Fibroblast of lung (primary cell): ENCODE data around the gene SNCG. TPM values are rescaled to one million over a fixed set of nuclear protein-coding genes. Genes with fewer than 3 reads are reported as not detected.

Source experiments
- DNase-seq, 2 donors: peaks; one replicate each; pipeline versions ENCODE4 v3.0.0 to v3.0.0-alpha.2; 2010; ENCODE audit warnings: low read depth in 2 of 2
- H2AFZ ChIP-seq: 2 replicates; pipeline ENCODE4 v1.5.1; 2012; ENCODE audit warnings: low read length, control low read depth, inconsistent platforms
- H3K27ac ChIP-seq: 2 replicates; pipeline ENCODE4 v1.5.1; 2011; ENCODE audit warnings: low read length, control low read depth; ENCODE audit not compliant: insufficient read depth
- H3K27me3 ChIP-seq: 2 replicates; pipeline ENCODE4 v1.5.1; 2011; ENCODE audit warnings: mild to moderate bottlenecking, low read length; ENCODE audit not compliant: control insufficient read depth, insufficient read depth
- H3K36me3 ChIP-seq: 2 replicates; pipeline ENCODE4 v1.5.1; 2011; ENCODE audit warnings: low read length; ENCODE audit not compliant: control insufficient read depth, insufficient read depth
- H3K4me1 ChIP-seq: 2 replicates; pipeline ENCODE4 v1.5.1; 2011; ENCODE audit warnings: low read length; ENCODE audit not compliant: control insufficient read depth, insufficient read depth; ENCODE audit errors: extremely low read depth
- H3K4me2 ChIP-seq: 2 replicates; pipeline ENCODE4 v1.5.1; 2011; ENCODE audit warnings: low read length, control low read depth; ENCODE audit not compliant: insufficient read depth; ENCODE audit errors: extremely low read depth
- H3K4me3 ChIP-seq, 4 experiments: fragments of 200-600 bp in 1 of 4; sonication (generic) in 1 of 4; replicated peaks in 1 of 4; 2 replicates each; pipeline ENCODE4 v1.5.1; 2011 to 2016; ENCODE audit warnings: low read length in 4 of 4, low read depth in 3 of 4, mild to moderate bottlenecking in 3 of 4, control low read depth in 2 of 4, inconsistent platforms in 1 of 4, mixed read lengths in 1 of 4; ENCODE audit not compliant: insufficient read depth in 1 of 4; ENCODE audit errors: control extremely low read depth in 1 of 4
- H3K79me2 ChIP-seq: 2 replicates; pipeline ENCODE4 v1.5.1; 2012; ENCODE audit warnings: mild to moderate bottlenecking, low read length, inconsistent platforms; ENCODE audit not compliant: control insufficient read depth, insufficient read depth
- H3K9ac ChIP-seq: 2 replicates; pipeline ENCODE4 v1.5.1; 2011; ENCODE audit warnings: mild to moderate bottlenecking, low read length, control low read depth; ENCODE audit not compliant: insufficient read depth
- H3K9me3 ChIP-seq: 2 replicates; pipeline ENCODE4 v1.5.1; 2012; ENCODE audit warnings: low read depth, low read length; ENCODE audit not compliant: control insufficient read depth, insufficient read depth
- H4K20me1 ChIP-seq: 2 replicates; pipeline ENCODE4 v1.5.1; 2011; ENCODE audit warnings: low read length; ENCODE audit not compliant: control insufficient read depth, insufficient read depth; ENCODE audit errors: extremely low read depth
- CTCF ChIP-seq, 2 donors: IDR thresholded peaks in 1 of 2; conservative IDR thresholded peaks in 1 of 2; 1 replicate in 1 of 2; 2 replicates in 1 of 2; pipeline ENCODE4 v1.5.1; 2011 to 2012; ENCODE audit warnings: low read length in 2 of 2, control low read depth in 1 of 2, inconsistent platforms in 1 of 2, low read depth in 1 of 2, mild to moderate bottlenecking in 1 of 2
- EZH2 ChIP-seq: IDR thresholded peaks from 2 replicates; pipeline ENCODE4 v1.5.1; 2012; ENCODE audit warnings: low read length, control low read depth, mild to moderate bottlenecking; ENCODE audit errors: missing control alignments
- polyA plus RNA-seq, 2 donors: library from polyadenylated mRNA; depleted of rRNA in 1 of 2; stranded (reverse) in 1 of 2; unstranded in 1 of 2; fragments of >200 nt; gene quantifications; 2 replicates each; pipeline ENCODE4 v1.2.1, GENCODE V29; 2011 to 2012; ENCODE audit warnings: missing spikeins in 1 of 2
- total RNA-seq: library from RNA; depleted of rRNA; stranded (reverse); fragments of >200 nt; gene quantifications from 2 replicates; pipeline ENCODE4 v1.2.1, GENCODE V29; 2014

Gene SNCG
- total and polyA plus RNA-seq, 2 donors (not counting 1 experiment from before 2014, with no cell fraction given) = 21.3 to 34.4 TPM

DNA sequence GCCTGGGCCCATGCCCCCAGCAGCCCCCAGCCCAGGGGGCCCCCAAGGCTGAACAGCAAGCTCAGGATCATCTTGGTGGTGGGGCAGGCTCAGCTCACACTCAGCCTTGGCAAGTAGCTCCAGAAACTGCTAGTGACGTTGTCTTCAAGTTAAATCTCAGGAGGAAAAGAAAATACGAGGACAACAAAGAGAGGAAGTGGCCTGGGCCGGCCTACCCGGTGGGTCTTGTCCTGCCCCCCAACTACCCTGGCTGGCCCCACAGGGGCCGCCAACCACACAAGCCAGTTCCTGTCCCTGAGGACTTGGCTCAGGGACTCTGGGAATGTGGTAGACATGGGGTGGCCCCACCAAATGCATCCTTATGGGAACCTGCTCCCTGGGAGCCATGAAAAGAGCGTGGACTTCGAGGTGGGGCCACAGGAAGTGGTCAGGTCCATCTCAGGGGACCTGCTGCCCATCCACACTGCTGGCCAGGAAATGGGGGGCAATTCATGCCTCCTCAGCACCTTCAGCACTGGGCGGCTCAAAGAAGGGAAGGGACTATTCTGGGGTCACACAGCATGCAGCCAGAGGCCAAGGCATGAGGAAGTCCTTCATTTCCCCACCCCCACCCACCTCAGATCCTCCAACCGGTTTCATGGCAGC lies 806 bp upstream of the SNCG start, which contains the start of gene MMRN2:
Gene MMRN2, minus strand, starts transcription at position 145 of the 645 bp plus-strand sequence. Its CDS starts 74 bp downstream, at position 71.
- H3K4me1 ChIP-seq = peaks cover 21% of the 10 kb centered on the region
- no peak within 1 kb of the TSS for H2AFZ ChIP-seq
- H3K36me3 ChIP-seq = no peaks in the 10 kb centered on the region
- H3K4me3 ChIP-seq = no peak within 1 kb of the TSS
- no peaks in the 10 kb centered on the region for H4K20me1 ChIP-seq
- H3K27ac ChIP-seq = no peak within 1 kb of the TSS
- TF ChIP-seq EZH2 = no peak
- TF ChIP-seq CTCF (conservative IDR thresholded peaks at IDR 0.05 in 1 of 2, IDR thresholded peaks at IDR 0.05 in 1 of 2; ENCODE audit: low read depth in 1 of 2, low read length in 2 of 2) = no peak
- H3K4me2 ChIP-seq = no peak within 1 kb of the TSS
- DNase-seq = no peak
- no peaks in the 10 kb centered on the region for H3K9me3 ChIP-seq
- no peak within 1 kb of the TSS for H3K9ac ChIP-seq
- no peaks in the 10 kb centered on the region for H3K27me3 ChIP-seq
- no peaks in the 10 kb centered on the region for H3K79me2 ChIP-seq

- peak; percentile 69 to 77 for DNase-seq
- H4K20me1 ChIP-seq = no peaks in the 10 kb centered on the region
Measured at GRCh38 chr10:86958901-86959736, 720 bp downstream of the SNCG start.

More at GRCh38 chr10:86958901-86959736, 720 bp downstream of the SNCG start:
- H3K9me3 ChIP-seq = no peaks in the 10 kb centered on the region
- H3K27ac ChIP-seq = peak overlapping the region; percentile 22
- H3K27me3 ChIP-seq = no peaks in the 10 kb centered on the region
- peak overlapping the region; percentile 16 for H3K4me2 ChIP-seq
- H3K4me3 ChIP-seq = no peak overlapping the region
- no peaks in the 10 kb centered on the region for H3K36me3 ChIP-seq
- H2AFZ ChIP-seq = peak overlapping the region; percentile 16
- TF ChIP-seq CTCF (conservative IDR thresholded peaks at IDR 0.05 in 1 of 2, IDR thresholded peaks at IDR 0.05 in 1 of 2; ENCODE audit: low read depth in 1 of 2, low read length in 2 of 2) (no peak), EZH2 (no peak)
- H3K79me2 ChIP-seq = no peaks in the 10 kb centered on the region
- peaks cover 21% of the 10 kb centered on the region for H3K4me1 ChIP-seq
- no peak overlapping the region for H3K9ac ChIP-seq
